ENCODE results near the gene DYNC2H1.

DNA sequence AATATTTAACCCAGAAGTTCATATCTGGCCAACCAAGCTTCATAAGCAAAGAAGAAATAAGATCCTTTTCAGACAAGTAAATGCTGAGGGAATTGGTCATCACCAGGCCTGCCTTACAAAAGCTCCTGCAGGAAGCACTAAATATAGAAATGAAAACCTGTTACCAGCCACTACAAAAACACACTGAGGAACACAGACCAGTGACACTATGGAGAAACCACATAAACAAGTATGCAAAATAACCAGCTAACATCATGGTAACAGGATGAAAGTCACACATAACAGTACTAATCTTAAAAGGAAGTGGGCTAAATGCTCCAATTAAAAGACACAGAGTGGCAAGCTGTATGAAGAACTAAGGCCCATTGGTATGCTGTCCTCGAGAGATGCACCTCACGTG is 311.4 kb downstream of the DYNC2H1 start:
- TF ChIP-seq, protein P1, sequence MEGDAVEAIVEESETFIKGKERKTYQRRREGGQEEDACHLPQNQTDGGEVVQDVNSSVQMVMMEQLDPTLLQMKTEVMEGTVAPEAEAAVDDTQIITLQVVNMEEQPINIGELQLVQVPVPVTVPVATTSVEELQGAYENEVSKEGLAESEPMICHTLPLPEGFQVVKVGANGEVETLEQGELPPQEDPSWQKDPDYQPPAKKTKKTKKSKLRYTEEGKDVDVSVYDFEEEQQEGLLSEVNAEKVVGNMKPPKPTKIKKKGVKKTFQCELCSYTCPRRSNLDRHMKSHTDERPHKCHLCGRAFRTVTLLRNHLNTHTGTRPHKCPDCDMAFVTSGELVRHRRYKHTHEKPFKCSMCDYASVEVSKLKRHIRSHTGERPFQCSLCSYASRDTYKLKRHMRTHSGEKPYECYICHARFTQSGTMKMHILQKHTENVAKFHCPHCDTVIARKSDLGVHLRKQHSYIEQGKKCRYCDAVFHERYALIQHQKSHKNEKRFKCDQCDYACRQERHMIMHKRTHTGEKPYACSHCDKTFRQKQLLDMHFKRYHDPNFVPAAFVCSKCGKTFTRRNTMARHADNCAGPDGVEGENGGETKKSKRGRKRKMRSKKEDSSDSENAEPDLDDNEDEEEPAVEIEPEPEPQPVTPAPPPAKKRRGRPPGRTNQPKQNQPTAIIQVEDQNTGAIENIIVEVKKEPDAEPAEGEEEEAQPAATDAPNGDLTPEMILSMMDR (IDR thresholded peaks at IDR 0.05), result no peak
- TF ChIP-seq POLR2AphosphoS5 (IDR thresholded peaks at IDR 0.05; ENCODE audit: insufficient read depth in 1 of 2, low read depth in 1 of 2), result no peak
- no peak for TF ChIP-seq POLR2A (IDR thresholded peaks at IDR 0.05)
